ENCODE measurements around the gene SERTAD2. TPM values are rescaled to one million over a fixed set of nuclear protein-coding genes. Genes with fewer than 3 reads are reported as not detected.

The SERTAD2 gene
- total RNA-seq, 1 donor from 2014 or later, result 19.1 TPM

DNA sequence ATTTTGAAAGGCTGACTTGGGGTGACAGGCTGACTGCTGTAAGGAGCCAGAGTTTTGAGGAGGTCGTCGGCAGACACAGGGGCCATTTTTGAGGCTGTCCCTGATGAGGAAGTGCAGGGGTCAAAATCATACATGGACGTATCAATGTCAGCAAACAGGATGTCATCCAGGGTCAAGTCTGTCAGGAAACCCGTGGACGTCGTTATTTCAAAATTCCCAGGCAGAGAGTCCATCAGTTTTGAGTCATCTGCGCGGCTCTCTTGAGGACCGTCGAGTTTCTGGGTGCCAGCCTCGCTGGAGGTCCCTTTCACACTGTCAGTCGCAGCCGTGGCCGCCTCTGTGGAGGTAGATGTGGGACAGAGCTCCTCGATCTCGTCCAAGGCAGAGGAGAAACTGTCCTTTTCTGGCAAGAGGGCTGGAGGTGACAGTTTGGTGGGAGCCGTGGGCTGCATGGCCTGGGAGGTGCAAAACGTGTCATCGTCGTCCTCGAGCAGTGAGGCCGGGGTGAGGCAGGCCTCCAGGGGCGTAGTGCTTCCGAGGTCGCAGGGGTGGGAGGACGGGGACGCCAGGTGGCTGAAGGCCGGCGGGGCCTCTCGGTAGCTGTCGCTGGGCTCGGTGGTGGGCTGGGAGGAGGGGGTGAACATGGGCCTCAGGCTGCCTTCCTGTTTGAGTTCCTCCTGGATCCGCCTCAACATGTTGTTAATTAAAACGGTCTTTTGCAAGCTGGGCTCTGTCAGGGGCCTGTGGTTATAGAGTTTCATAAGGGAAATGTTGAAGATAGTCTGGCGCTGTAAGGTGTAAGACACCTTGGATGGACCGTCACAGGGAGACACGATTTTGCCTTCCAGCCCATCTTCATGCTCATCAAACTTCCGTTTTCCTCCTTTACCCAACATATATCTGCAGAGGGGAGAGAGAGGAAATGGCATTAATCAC lies 17.5 kb downstream of the SERTAD2 start:
- Histone ChIP-seq H3K79me2 (ENCODE audit: low read depth) (peaks cover 68% of the 10 kb centered on the region), H3K4me1 (peaks cover 65% of the 10 kb centered on the region), H3K27ac (no peak overlapping the region), H2AFZ (replicated peaks) (no peak overlapping the region), H3K9ac (no peak overlapping the region), H3K4me2 (no peak overlapping the region), H3K9me3 (ENCODE audit: low read depth) (no peaks in the 10 kb centered on the region), H3K36me3 (peaks cover 5% of the 10 kb centered on the region), H3K27me3 (no peaks in the 10 kb centered on the region), H4K20me1 (ENCODE audit: low read depth) (peaks cover 57% of the 10 kb centered on the region), H3F3A (ENCODE audit: low read depth) (no peaks in the 10 kb centered on the region), H3K4me3 (no peak overlapping the region)
- Mint-ChIP-seq H3K9me3 (no peaks in the 10 kb centered on the region), H3K27ac (peak overlapping the region; percentile 10), H3K4me1 (peaks cover 80% of the 10 kb centered on the region), H3K4me3 (no peak overlapping the region), H3K36me3 (peaks cover 21% of the 10 kb centered on the region), H3K27me3 (ENCODE audit: insufficient read depth, low read depth) (peaks cover 3% of the 10 kb centered on the region)
- TF ChIP-seq EZH2 (IDR thresholded peaks at IDR 0.05), result no peak
- no peak for DNase-seq (ENCODE audit: low spot score)

DNA sequence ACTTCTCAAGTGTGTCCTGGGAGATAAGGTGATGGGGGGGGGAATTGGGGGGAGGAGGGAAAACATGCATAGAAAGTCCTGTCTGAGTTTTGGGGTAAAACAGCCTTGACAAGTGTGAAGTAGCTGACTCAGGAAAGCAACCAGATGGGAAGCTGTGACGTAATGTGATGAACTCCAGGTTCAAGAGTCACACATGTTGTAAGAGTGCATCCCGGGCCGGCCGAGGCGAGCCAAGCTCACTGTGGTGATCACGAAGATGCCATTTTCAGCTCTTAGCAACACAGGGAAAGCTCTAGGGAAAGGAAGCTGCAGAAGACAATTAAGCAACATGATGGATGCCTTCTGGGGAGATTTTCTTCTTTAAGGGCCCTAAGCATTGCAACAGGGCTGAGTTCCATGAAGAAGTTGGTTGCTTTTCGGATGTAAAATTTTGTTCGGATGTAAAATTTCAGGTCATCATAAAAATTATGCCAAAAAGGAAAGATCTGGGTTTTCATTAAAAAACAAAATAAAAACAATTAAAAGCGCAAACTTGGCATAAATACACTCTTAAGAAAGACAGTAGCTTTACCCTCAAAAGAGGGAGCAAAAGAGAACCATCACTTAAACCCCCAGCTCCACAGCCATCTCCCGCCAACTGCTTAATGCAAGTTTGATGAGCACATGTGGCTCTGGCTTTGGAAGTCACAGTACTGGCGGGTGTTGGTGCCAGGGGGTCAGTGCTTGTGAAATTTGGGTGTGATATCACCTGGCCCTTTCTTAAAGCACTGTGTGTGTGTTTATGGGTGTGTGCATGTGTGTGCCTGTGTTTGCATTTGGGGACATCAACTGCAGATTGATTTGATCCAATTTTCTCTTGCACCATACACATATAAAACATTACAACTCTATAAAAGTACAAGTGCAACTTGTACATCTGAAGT lies 19.1 kb downstream of the SERTAD2 start:
- Mint-ChIP-seq H3K27me3 (ENCODE audit: insufficient read depth, low read depth) (peaks cover 3% of the 10 kb centered on the region), H3K27ac (peak overlapping the region; percentile 27), H3K4me3 (no peak overlapping the region), H3K36me3 (peaks cover 25% of the 10 kb centered on the region), H3K9me3 (no peaks in the 10 kb centered on the region), H3K4me1 (peaks cover 70% of the 10 kb centered on the region)
- DNase-seq (ENCODE audit: low spot score), result no peak
- Histone ChIP-seq H4K20me1 (ENCODE audit: low read depth) (peaks cover 41% of the 10 kb centered on the region), H3K9me3 (ENCODE audit: low read depth) (no peaks in the 10 kb centered on the region), H3K27me3 (no peaks in the 10 kb centered on the region), H2AFZ (replicated peaks) (no peak overlapping the region), H3K4me2 (no peak overlapping the region), H3K4me1 (peaks cover 49% of the 10 kb centered on the region), H3K27ac (no peak overlapping the region), H3F3A (ENCODE audit: low read depth) (peaks cover 8% of the 10 kb centered on the region), H3K79me2 (ENCODE audit: low read depth) (peaks cover 51% of the 10 kb centered on the region), H3K4me3 (no peak overlapping the region), H3K9ac (no peak overlapping the region), H3K36me3 (peaks cover 5% of the 10 kb centered on the region)
- no peak for TF ChIP-seq EZH2phosphoT487 (IDR thresholded peaks at IDR 0.05)
- no peak for TF ChIP-seq CTCF (IDR thresholded peaks at IDR 0.05)

DNA sequence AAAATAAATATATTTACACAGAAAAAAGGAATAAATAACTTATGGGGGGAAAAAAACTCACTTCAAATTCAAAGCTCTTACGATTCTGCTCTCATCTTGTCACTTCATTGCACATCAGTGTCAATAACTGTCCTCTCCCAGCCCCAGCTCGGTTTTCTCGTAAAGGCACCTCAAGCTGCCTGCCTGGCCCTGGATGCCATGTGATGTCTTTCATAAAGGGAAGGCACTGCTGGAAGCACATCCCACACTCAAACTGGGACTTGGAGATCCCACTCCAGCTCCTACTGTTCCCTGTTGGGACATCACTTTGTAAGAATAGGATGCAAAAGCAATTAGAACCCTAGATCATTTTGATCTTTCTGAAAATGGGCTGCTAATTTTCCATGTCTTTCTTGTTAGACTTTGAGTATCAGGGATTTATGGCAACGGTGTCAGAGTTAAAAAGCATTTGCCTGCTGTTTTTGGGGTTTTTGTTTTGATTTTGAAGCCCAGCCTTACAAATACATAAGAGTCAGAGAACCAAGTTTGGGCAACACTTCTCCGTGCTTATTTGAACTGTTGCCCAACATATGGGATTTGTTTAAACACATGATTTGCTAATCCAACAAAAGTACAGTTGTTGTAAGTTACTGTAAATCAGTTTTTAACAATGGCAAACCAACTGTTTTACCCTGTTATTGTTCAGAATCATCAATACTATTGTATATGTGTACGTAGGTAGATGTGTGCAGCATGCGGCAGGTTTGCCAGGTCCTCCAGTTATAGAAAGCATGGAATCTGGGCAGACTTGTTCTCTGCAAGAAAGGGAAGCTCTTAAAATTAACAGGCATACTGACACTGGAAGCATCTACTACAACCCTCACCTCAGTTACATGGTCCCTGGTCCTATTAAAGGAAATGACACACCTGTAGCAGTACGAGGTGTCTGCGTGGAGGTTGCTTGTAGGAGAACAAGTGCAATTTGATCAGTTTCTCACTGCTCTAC lies 20.6 kb downstream of the SERTAD2 start:
- Mint-ChIP-seq H3K27ac (peak overlapping the region; percentile 4), H3K4me3 (no peak overlapping the region), H3K9me3 (no peaks in the 10 kb centered on the region), H3K27me3 (ENCODE audit: insufficient read depth, low read depth) (peaks cover 3% of the 10 kb centered on the region), H3K36me3 (peaks cover 21% of the 10 kb centered on the region), H3K4me1 (peaks cover 72% of the 10 kb centered on the region)
- Histone ChIP-seq H3K27me3 (no peaks in the 10 kb centered on the region), H3K79me2 (ENCODE audit: low read depth) (peaks cover 36% of the 10 kb centered on the region), H3K4me3 (no peak overlapping the region), H2AFZ (replicated peaks) (no peak overlapping the region), H3K4me1 (peaks cover 43% of the 10 kb centered on the region), H3K9me3 (ENCODE audit: low read depth) (no peaks in the 10 kb centered on the region), H3K27ac (peak overlapping the region; percentile 51), H4K20me1 (ENCODE audit: low read depth) (peaks cover 26% of the 10 kb centered on the region), H3K4me2 (peak overlapping the region; percentile 38), H3K36me3 (peaks cover 5% of the 10 kb centered on the region), H3K9ac (no peak overlapping the region), H3F3A (ENCODE audit: low read depth) (peaks cover 23% of the 10 kb centered on the region)
- TF ChIP-seq EZH2phosphoT487 (IDR thresholded peaks at IDR 0.05) (no peak), EZH2 (IDR thresholded peaks at IDR 0.05) (no peak), CTCF (IDR thresholded peaks at IDR 0.05) (no peak)
- DNase-seq (ENCODE audit: low spot score), result no peak

All from neural progenitor cell (in vitro differentiated cells).